GM20431 (cell line): ENCODE results near the gene SIM2.
"Not testable (repeated sequence)": the region's sequence is repeated elsewhere in the genome, so short reads cannot be mapped to it uniquely, and the experiment has no call there.

Source experiments
- in situ Hi-C: fragments of 300-500 bp; cut with MseI, MboI; formaldehyde crosslinking; loops from one replicate; pipeline ENCODE4 v1.15.0; 2020; ENCODE audit warnings: low sequenced_read_pairs; ENCODE audit not compliant: unreplicated experiment

Gene SIM2

GRCh38 chr21:36698981-36699545 lies at the start of gene SIM2:
TSS of gene SIM2 (plus strand) at chr21:36699115. CDS start at chr21:36699747, 632 bp downstream.
- in situ Hi-C loops: no loop called here

- in situ Hi-C loops: no loop called here
Observed at GRCh38 chr21:36654324-36654723, 44.6 kb upstream of the SIM2 start.

- in situ Hi-C loops: no loop called here
Observed at GRCh38 chr21:36654796-36655325, 44.1 kb upstream of the SIM2 start.

- in situ Hi-C loops: no loop called here
Observed at GRCh38 chr21:36656138-36656537, 42.8 kb upstream of the SIM2 start.

GRCh38 chr21:36657290-36657689 lies 41.6 kb upstream of the SIM2 start:
- in situ Hi-C loops: not testable (repeated sequence)

GRCh38 chr21:36657999-36658398 lies 40.9 kb upstream of the SIM2 start:
- in situ Hi-C loops: no loop called here

GRCh38 chr21:36658926-36659325 lies 40.0 kb upstream of the SIM2 start:
- in situ Hi-C loops: no loop called here

GRCh38 chr21:36661511-36662309 lies 37.2 kb upstream of the SIM2 start:
- in situ Hi-C loops: no loop called here

- in situ Hi-C loops: no loop called here
Observed at GRCh38 chr21:36663033-36663855, 35.7 kb upstream of the SIM2 start.

- in situ Hi-C loops: no loop called here
Observed at GRCh38 chr21:36664662-36664990, 34.3 kb upstream of the SIM2 start.

- in situ Hi-C loops: no loop called here
Observed at GRCh38 chr21:36665806-36666205, 33.1 kb upstream of the SIM2 start.

GRCh38 chr21:36668713-36669112 lies 30.2 kb upstream of the SIM2 start:
- in situ Hi-C loops: no loop called here

- in situ Hi-C loops: no loop called here
Observed at GRCh38 chr21:36671836-36672235, 27.1 kb upstream of the SIM2 start.

- in situ Hi-C loops: not testable (repeated sequence)
Observed at GRCh38 chr21:36672296-36672695, 26.6 kb upstream of the SIM2 start.

GRCh38 chr21:36672737-36673136 lies 26.2 kb upstream of the SIM2 start:
- in situ Hi-C loops: no loop called here

- in situ Hi-C loops: no loop called here
Observed at GRCh38 chr21:36676039-36676950, 22.6 kb upstream of the SIM2 start.

- in situ Hi-C loops: no loop called here
Observed at GRCh38 chr21:36677443-36677842, 21.5 kb upstream of the SIM2 start.

- in situ Hi-C loops: no loop called here
Observed at GRCh38 chr21:36678538-36678937, 20.4 kb upstream of the SIM2 start.

- in situ Hi-C loops: no loop called here
Observed at GRCh38 chr21:36681117-36681631, 17.7 kb upstream of the SIM2 start.
